ENCODE data around the gene PLCH1.

DNA sequence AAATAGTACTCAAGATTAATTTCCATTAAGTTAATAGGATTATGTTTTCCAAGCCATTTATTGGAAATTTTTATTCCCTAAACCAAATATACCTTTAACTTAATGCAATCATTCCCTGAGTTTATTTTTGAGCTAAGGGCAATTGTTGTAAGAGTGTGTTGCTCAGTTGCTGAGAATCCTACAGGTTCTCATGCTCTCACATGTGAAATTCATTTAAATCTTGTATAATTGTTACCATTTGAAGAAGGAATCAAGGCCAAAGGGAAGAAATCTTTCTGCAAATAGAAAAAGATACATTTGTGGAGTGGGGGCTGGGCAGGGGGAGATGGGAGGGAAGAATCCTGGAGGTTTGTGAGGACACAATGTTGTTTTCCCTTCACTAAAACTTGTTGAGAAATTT is 248.7 kb downstream of the PLCH1 start:
- TF ChIP-seq, protein P1, sequence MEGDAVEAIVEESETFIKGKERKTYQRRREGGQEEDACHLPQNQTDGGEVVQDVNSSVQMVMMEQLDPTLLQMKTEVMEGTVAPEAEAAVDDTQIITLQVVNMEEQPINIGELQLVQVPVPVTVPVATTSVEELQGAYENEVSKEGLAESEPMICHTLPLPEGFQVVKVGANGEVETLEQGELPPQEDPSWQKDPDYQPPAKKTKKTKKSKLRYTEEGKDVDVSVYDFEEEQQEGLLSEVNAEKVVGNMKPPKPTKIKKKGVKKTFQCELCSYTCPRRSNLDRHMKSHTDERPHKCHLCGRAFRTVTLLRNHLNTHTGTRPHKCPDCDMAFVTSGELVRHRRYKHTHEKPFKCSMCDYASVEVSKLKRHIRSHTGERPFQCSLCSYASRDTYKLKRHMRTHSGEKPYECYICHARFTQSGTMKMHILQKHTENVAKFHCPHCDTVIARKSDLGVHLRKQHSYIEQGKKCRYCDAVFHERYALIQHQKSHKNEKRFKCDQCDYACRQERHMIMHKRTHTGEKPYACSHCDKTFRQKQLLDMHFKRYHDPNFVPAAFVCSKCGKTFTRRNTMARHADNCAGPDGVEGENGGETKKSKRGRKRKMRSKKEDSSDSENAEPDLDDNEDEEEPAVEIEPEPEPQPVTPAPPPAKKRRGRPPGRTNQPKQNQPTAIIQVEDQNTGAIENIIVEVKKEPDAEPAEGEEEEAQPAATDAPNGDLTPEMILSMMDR (IDR thresholded peaks at IDR 0.05) = no peak
- TF ChIP-seq POLR2A (IDR thresholded peaks at IDR 0.05) = no peak

Data from uterus (tissue), 2 donors.